ENCODE measurements around the gene RAB11FIP2.

DNA sequence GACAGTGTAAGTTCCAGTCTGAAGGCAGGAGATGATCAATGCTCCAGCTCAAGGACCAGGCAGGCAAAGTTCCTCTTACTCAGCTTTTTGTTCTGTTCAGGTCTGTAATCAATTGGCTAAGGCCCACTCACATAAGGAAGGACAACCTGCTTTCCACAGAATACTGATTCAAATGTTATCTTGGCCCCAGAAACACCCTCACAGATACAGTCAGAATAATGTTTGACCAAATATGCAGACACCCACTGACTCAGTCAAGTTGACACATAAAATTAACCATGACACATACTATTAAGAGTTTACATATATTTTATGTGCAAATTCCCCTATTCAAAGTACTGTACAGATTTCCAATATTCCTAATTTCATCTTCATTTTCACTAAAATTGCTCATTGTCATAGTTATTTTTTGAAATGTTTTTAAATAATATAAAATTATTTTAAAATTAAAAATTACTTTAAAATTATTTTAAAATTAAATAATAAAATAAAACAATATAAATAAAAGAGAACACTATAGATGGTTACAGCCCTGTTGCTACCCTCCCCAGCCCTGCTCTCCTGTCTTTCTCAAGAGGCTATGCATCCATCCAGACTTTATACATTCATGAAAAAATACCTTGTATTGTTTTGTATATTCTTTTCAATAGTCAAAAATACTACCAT lies 59.4 kb downstream of the RAB11FIP2 start:
- TF ChIP-seq, protein P1, sequence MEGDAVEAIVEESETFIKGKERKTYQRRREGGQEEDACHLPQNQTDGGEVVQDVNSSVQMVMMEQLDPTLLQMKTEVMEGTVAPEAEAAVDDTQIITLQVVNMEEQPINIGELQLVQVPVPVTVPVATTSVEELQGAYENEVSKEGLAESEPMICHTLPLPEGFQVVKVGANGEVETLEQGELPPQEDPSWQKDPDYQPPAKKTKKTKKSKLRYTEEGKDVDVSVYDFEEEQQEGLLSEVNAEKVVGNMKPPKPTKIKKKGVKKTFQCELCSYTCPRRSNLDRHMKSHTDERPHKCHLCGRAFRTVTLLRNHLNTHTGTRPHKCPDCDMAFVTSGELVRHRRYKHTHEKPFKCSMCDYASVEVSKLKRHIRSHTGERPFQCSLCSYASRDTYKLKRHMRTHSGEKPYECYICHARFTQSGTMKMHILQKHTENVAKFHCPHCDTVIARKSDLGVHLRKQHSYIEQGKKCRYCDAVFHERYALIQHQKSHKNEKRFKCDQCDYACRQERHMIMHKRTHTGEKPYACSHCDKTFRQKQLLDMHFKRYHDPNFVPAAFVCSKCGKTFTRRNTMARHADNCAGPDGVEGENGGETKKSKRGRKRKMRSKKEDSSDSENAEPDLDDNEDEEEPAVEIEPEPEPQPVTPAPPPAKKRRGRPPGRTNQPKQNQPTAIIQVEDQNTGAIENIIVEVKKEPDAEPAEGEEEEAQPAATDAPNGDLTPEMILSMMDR (conservative IDR thresholded peaks at IDR 0.05 in 1 of 2, IDR thresholded peaks at IDR 0.05 in 1 of 2; ENCODE audit: low read depth in 1 of 2, low read length in 2 of 2): no peak
- TF ChIP-seq EZH2 (IDR thresholded peaks at IDR 0.05; ENCODE audit: low read length, missing control alignments): no peak

All from fibroblast of lung (primary cell).